Stimulated activated CD8-positive, alpha-beta memory T cell treated with anti-CD3 and anti-CD28 coated beads, Interleukin-12 subunit alpha, Interleukin-12 subunit beta, amount 100 ng/mL, for 24 hours (primary cell): ENCODE results near the gene SARNP.

ENCODE experiments used
- DNase-seq: peaks from one replicate; pipeline ENCODE4 v3.0.0-alpha.2; 2020; ENCODE audit errors: extremely low read depth

SARNP gene

GRCh38 chr12:55726971-55727370 lies 90.6 kb downstream of the SARNP start:
- DNase-seq = no peak

- no peak for DNase-seq
Observed at GRCh38 chr12:55725556-55725955, 92.0 kb downstream of the SARNP start.

- no peak for DNase-seq
Observed at GRCh38 chr12:55724940-55725309, 92.6 kb downstream of the SARNP start.

- no peak for DNase-seq
Observed at GRCh38 chr12:55724226-55724939, 93.1 kb downstream of the SARNP start.

GRCh38 chr12:55723516-55724225 lies 93.9 kb downstream of the SARNP start:
- no peak for DNase-seq

- DNase-seq = no peak
Observed at GRCh38 chr12:55722948-55723347, 94.6 kb downstream of the SARNP start.

- no peak for DNase-seq
Observed at GRCh38 chr12:55721601-55722213, 95.8 kb downstream of the SARNP start.

- DNase-seq = no peak
Observed at GRCh38 chr12:55720894-55721444, 96.6 kb downstream of the SARNP start.

- DNase-seq = no peak
Observed at GRCh38 chr12:55720071-55720564, 97.4 kb downstream of the SARNP start, which contains the start of gene RDH5. TSS of gene RDH5 (plus strand) at chr12:55720393. CDS start at chr12:55721185, 792 bp downstream.

- no peak for DNase-seq
Observed at GRCh38 chr12:55719371-55719770, 98.2 kb downstream of the SARNP start.

GRCh38 chr12:55718624-55719275 lies 98.8 kb downstream of the SARNP start:
- DNase-seq = no peak

GRCh38 chr12:55718015-55718414 lies 99.5 kb downstream of the SARNP start:
- DNase-seq = no peak

- DNase-seq = no peak
Observed at GRCh38 chr12:55717011-55718007, 100.2 kb downstream of the SARNP start.

GRCh38 chr12:55716582-55716957 lies 101.0 kb downstream of the SARNP start:
- DNase-seq = no peak

- peak; percentile 86 for DNase-seq
Observed at GRCh38 chr12:55715833-55716581, 101.5 kb downstream of the SARNP start, which contains the start of gene BLOC1S1. TSS of gene BLOC1S1 (plus strand) at chr12:55716046. CDS start at chr12:55716052, 6 bp downstream.

- no peak for DNase-seq
Observed at GRCh38 chr12:55715169-55715764, 102.3 kb downstream of the SARNP start.

- DNase-seq = no peak
Observed at GRCh38 chr12:55713721-55714120, 103.8 kb downstream of the SARNP start.

GRCh38 chr12:55712700-55713415 lies 104.7 kb downstream of the SARNP start:
- DNase-seq = no peak
